Stimulated activated CD4-positive, alpha-beta T cell treated with anti-CD3 and anti-CD28 coated beads, TNF-alpha, amount 100 ng/mL, for 1 hour (primary cell): ENCODE measurements around the gene LTB4R.

ENCODE experiments used
- DNase-seq, 3 donors: peaks; one replicate each; pipeline ENCODE4 v3.0.0-alpha.2; 2020; ENCODE audit warnings: low read depth in 3 of 3, low spot score in 1 of 3

The LTB4R gene, protein sequence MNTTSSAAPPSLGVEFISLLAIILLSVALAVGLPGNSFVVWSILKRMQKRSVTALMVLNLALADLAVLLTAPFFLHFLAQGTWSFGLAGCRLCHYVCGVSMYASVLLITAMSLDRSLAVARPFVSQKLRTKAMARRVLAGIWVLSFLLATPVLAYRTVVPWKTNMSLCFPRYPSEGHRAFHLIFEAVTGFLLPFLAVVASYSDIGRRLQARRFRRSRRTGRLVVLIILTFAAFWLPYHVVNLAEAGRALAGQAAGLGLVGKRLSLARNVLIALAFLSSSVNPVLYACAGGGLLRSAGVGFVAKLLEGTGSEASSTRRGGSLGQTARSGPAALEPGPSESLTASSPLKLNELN

DNA sequence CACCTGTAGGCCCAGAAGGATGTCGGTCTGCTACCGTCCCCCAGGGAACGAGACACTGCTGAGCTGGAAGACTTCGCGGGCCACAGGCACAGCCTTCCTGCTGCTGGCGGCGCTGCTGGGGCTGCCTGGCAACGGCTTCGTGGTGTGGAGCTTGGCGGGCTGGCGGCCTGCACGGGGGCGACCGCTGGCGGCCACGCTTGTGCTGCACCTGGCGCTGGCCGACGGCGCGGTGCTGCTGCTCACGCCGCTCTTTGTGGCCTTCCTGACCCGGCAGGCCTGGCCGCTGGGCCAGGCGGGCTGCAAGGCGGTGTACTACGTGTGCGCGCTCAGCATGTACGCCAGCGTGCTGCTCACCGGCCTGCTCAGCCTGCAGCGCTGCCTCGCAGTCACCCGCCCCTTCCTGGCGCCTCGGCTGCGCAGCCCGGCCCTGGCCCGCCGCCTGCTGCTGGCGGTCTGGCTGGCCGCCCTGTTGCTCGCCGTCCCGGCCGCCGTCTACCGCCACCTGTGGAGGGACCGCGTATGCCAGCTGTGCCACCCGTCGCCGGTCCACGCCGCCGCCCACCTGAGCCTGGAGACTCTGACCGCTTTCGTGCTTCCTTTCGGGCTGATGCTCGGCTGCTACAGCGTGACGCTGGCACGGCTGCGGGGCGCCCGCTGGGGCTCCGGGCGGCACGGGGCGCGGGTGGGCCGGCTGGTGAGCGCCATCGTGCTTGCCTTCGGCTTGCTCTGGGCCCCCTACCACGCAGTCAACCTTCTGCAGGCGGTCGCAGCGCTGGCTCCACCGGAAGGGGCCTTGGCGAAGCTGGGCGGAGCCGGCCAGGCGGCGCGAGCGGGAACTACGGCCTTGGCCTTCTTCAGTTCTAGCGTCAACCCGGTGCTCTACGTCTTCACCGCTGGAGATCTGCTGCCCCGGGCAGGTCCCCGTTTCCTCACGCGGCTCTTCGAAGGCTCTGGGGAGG is at the start of gene LTB4R:
TSS of gene LTB4R (plus strand) at position 857 of the 959 bp plus-strand sequence. CDS start 4,150 bp downstream, outside the sequence.
- DNase-seq: peak in 2 of 3 donors; percentile 24 to 40

DNA sequence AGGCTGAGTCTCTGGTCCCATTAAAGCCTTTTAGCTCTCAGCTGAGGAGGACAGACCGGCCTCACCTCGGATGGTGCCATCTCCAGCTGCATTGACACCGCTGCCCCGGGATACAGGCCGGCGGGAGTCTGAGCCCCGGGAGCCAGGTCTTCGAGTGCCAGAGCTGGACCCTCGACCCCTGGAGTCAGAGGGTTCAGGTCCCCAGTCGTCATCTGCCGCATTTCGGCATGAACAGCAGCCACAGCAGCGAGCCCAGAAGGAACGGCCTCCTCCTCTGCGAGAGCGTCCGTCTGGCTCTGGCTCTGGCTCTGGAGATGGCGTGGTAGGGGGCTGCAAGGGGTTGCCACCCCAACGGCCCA is 49.4 kb upstream of the LTB4R start:
- DNase-seq: no peak

DNA sequence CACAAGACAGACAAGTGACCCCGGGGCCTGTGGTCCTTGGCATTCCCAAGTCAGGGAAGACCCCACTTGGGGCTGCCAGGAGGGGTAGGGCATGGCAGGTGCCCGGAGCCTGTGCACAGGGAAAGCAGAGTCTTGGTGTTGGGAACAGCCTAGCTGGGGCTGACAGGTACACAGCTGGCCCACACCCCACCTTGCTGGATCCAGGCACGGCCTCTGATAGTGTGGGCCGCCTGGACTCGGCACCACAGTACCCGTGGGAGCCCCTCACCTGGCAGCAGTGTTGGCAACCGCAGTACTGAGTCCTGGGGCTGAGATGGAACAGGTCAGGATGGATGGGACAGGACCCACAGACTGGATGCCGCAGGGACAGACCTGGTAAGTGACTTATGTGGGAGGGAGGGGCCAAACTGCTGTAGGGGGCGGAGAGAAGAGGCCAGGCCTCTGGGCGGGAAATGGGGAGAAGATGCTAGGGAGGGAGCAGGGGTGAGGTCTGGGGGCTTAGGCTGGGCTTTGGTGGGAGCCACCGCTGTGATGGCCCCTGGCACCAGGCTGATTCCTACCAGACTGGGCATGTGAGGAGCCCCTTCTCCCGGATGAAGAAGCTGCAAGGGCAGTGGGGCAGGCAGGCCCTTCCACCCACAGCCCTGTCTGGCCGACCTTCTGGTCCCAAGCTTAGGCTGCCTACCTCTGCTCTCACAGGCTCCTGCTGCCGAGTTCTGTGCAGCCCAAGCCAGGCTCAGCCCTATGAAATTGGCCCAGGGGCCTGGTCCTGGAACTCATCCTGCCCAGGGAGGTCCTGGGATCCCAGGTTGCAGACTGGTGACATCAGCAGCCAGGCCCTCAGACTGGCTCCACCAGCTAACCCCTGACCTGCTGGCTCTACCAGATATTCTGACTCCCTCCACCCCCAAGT is 48.2 kb upstream of the LTB4R start, which contains the start of gene TGM1:
TSS of gene TGM1 (minus strand) at position 357 of the 913 bp plus-strand sequence. CDS start 825 bp downstream, outside the sequence.
- no peak for DNase-seq

DNA sequence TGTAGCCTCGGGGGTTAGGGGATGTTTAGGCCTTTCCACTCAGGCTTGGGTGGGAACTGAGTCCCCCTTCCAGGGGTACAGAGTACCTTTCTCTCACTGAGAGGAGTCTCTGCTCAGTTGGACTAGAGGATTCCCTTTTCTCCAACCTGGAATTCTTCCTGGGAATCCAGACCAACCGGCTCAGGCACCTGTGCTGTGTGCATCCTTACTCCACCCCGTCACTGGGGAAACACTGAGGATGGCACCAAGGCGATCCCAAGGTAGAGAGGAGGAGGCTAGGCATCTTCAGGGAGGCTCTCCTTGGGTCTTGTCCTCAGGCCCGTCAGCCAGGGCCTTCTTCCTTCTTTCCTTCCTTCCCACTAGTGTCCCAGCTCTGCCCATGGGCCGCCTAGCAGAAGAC is 47.5 kb upstream of the LTB4R start:
- no peak for DNase-seq

DNA sequence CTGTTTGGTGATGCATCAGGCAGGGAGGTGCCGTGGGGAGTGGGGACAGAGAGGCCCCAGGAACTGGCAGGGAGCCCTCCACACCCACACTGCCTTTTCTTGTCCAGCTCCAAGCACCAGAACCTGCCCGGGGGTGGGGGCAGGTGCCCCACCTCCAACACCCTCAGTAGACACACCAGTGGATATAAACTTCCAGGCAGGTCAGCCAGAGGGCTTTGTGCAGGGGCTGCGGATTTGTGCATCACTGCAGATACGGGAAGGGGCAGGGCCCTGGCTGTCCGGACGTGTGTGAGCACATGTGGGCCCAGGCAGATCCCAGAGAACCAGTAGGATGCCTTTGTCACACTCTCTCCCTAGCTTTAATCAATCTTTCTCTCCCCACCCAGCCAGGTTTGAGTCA is 47.0 kb upstream of the LTB4R start:
- no peak for DNase-seq

DNA sequence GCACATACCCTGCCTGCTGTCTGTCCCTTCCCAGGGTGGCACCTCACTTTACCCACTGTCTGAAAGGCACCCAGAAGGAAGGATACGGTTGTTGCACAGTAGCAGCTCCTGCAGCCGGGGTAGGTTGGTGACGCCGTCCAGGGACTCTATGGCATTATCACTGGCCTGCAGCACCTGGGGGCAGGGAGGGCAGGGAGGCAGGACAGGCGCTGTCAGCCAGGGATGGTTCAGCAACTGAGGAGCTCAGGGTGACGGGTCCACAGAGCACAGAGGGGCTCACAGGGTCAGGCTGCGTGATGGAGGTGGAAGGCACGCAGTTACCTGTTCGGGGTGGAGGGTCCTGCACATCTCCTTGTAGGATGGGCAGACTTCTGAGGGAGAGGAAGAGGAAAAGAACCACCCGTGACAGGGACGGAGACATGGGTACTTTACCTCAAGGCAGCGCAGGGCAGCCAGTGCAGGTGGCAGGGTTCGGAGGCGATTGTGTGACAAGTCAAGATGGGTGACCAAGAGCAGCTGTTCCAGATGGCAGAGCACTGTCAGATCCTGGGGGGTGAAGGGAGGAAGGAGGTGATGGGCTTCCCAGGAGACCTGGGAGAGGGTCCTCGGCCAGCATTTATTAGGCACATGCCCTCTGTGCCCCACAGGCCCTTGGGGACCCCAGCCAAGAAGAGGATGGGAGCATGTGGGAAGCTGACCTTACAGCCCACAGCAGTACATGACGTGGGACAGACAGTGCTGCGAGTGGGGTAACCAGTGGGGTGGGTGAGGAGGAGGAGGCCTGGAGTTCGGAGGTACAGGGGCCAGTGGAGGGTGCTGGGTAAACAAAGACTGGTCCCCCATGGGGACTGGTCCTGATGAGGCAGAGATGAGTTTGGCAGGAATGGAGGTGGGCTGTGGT is 44.7 kb upstream of the LTB4R start:
- DNase-seq: no peak

DNA sequence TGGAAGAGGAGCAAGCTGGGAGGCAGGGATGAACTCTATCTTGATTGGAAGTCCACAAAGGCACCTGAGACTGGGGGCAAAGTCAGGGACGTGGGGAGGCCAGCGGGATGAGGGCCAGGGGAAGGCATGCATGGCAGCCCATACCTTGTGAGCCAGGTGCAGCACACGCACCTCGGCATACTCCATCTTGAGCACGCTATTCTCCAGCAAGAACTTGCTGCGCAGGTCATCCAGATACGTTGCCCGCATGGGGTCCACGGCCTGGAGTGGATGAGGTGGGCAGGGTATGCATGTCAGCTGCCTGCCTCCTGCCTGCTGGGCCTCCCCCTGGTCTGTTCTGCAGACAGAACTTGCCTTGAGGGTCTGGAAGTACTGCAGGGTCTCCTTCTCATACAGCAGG is 43.8 kb upstream of the LTB4R start:
- DNase-seq: no peak

DNA sequence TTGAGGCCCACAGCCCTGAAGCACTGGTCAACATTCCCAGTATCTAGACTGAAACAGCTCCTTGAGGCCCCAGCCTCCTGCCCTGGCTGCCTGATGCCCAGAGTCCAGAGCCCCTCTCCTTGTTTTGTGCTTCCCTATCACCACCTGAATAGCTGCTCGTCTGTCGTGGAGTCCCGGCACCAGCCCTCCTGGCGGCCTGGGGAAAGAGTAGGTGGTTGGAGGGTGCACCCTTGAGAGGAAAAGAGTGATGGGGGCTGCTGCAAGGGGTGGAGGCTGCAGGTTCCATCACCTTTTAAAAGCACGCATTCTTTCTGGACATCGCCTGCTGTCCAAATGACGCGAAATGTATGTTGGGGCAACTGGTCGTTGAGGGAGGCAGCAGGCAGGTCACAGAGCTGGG is 43.1 kb upstream of the LTB4R start:
- no peak for DNase-seq

DNA sequence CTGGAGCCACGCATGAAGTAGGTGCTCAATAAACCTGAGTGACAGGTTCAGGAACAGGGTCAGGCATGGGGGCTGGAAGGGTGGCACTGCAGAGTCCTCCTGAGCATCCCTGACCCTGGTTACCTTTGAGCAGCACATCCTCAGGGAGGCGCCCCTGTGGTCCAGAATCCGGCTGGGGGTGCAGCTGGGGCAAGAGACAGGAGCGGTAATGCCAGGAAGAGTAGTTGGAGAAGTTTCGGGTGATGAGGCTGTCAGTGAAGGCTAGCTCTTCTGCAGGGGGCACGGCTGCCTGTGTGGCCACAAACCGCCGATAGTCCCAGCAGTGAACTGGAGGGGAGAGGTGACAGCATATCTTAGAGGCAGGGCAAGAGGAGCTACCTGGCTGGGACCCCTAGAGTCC is 41.9 kb upstream of the LTB4R start:
- DNase-seq: no peak

DNA sequence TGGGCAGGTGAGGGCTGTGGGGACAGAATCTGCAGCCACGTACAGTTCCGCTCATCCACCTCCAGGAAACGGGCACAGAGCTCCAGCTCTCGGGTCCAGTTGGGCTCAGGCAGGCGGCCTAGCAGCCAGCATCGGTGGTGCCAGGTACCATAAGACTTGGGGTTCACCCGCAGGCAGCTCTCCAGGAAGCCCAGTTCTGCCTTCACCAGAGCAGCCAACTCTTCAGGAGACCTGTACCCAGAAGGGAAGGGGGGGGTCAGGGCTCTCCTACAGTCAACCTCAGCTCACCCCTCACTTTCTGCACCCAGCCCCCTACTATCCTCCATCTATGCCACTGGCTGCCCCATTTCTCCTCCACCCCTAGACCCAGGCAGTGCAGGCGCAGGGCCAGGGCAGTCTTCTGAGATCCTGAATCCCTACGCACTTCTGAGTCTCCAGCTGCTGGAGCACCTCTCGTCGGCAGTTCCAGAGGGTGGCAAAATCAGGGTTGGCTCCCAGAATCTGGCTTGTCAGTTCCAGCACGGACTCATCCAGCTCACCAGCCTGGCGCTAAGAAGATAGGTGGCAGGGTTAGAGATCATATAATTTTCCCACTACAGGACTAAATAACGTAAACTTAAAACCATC is 41.3 kb upstream of the LTB4R start:
- DNase-seq: no peak

DNA sequence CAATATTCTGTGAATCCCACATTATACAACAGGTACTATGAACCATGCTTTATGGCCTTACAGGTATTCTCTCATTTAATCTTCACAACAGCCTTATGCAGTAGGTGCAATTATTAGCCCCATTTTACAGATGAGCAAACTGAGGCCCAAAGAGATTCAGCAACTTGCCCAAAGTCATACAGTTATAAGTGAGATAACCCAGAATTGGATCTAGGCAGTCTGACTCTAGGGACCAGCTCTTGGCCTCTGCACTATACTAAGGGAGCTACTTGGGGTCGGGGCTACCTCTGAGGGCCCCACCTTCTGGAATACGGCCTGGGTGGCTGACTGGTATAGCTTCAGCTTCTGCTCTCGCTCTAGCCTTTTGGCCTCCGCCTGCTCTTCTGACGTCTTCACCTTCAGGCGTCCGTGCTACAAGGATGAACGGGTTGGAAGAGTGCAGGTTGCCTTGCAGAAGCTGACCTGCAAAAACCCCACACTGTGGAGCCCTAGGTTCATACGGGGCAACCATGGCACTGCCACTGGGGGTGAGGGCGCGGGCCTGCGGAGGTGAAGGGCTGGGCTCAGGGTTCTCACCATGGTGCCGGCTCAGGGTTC is 40.7 kb upstream of the LTB4R start:
- DNase-seq: no peak

DNA sequence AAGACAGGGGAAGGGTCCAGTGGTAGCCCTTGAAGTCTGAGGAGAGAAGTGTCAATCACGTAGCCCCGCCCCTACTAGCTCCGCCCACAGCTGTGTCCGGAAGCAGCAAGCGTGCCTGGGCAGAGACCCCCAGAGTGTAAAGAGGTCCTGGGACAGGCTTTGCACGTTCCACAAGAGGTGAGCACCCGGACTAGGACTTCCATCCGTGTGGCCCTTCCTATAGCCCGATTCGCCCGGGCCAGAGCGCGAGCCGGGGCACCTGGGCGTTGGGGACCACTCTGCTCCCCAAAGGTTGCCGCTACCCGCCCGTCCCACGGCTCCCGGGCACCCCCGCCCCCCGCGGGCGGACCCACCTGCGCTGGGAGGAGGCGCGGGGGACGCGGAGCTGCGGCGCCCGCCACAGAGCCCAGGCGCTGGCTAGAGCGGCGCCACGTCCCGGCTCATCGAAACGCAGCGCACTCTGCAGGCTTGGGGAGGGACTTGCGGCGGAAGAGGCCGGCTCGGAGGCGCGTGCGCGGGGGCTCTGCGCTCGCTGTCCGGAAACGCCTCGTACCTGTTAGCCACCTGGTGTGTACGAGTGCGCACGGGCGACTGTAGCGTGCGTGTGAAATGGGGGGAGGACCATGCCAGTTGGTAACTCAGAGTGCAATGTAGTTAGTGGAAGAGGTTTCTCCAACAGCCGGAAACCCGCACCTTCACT is 40.0 kb upstream of the LTB4R start, which contains the start of gene RABGGTA:
TSS of gene RABGGTA (minus strand) at position 464 of the 700 bp plus-strand sequence. CDS start 482 bp downstream, outside the sequence.
- peak; percentile 79 to 86 (median 83) for DNase-seq

DNA sequence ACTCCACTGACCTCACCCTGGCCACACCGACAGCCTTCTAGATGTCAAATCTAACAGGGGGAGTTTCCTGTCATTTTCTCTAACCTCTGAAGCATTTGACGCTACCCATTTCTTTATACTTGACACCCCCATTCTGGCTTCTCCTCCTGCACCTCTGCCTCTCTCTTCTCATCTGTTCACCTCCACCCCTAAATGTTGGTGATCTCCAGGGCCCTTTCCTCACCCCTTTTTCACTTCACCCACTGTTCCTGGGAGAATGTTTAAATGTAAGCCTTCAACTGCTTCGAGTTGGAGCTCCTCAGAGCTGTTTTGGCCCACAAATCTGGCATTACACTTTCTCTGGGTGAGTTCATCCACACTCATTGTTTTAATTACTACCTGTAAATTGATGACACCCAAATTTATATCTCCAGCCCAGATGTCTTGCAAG is 39.5 kb upstream of the LTB4R start:
- DNase-seq: no peak

DNA sequence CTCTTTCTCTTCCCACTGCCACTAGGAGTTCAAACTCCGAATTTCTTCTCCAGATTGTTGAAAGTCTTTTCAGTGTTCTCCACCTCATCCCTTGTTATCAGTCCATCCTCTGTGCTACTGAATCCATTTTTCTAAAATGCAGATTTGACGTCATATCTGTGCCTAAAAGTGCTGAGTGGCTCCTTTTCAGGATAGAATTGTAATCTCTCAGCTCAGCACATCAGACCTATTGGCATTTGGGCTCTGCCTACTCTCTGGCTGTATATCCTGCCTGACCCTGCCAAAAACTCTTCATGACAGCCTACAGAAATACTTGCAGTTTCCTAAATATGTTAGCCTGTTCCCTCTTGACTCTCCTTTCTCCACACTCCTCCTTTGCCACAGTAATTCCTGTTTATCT is 38.8 kb upstream of the LTB4R start:
- DNase-seq: no peak

DNA sequence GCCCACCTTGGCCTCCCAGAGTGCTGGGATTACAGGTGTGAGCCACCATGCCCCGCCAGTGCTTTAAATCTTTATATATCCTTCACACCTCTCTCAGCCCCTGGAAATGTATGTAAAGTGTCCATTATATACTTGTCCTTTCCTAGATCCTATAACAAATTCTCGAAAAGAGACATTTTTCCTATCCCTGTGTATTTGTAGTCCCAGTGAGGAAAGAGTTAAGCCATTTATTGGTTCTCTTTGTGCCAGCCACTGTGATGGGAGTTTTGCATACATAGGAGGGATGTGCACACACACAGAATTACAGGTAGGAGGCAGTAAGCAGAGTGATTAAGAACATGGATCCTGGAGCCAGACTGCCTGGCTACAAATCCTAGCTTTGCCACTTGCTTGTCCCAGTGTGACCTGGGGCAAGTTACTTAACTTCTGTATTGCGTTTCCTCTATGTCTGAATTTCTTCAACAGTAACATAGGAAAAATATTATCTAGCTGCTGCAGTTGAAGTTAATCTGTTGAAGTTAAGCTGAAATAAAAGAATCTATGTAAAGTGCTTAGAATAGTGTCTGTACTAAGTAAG is 37.8 kb upstream of the LTB4R start:
- no peak for DNase-seq

DNA sequence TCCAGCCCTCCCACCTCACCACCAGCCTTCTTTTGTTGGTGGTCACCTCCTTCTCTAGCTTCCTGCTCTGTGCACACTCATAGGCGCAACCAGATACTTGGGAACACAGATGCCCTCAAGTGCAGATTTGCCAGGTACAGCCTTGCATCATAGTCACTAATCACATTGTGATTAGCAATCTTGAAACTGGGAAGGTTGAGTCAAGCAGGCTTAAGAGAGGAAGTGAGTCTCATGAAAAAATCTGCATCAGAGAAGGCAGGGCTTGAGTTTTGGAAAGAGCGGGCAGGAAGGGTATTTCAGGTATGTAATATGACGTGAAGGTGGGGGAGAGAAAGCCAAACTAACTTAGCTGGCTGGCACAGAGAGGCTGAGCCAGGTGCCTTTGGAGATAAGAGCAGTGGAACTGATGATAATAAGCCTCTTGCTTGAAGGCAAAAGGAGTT is 37.2 kb upstream of the LTB4R start:
- DNase-seq: peak in 1 of 3 donors; percentile 11

DNA sequence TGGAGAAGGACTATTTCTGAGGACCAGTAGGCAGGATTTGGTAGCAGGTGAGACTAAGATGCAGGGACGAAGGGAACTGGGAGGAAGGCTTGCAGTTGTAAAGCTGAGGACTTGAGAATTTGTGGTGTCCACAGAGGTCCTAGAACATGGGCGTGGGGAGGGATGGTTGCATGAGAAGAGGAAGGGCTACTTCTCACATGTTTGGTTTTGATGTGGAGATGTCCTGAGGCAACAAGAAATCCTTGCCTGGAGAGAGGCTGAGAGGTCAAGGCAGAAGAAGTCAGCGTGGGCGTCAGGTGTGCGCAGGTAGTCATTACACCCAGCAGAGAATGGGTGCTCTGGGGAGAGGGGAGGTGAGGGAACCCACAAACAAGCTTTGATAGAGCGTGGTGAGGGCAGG is 34.2 kb upstream of the LTB4R start:
- DNase-seq: no peak
